Mucosa of descending colon (tissue), 3 donors: Measurements from ENCODE around the gene DUOXA1. TPM values are rescaled to one million over a fixed set of nuclear protein-coding genes. Genes with fewer than 3 reads are reported as not detected.

ENCODE experiments used
- ATAC-seq: fragments of 200-7000 bp; cut with Tn5 transposase; one replicate; pipeline ENCODE4 v1.9.1; 2020; ENCODE audit warnings: mild to moderate bottlenecking, moderate library complexity
- DNase-seq, 3 donors: peaks; one replicate each; pipeline ENCODE4 v3.0.0-alpha.2; 2020
- H3K36me3 ChIP-seq: fragments of 200-600 bp; one replicate; pipeline ENCODE4 v1.8.0; 2021; ENCODE audit warnings: low read depth, mild to moderate bottlenecking
- H3K4me1 ChIP-seq: fragments of 200-600 bp; one replicate; pipeline ENCODE4 v1.8.0; 2021; ENCODE audit warnings: low read depth, mild to moderate bottlenecking
- H3K4me3 ChIP-seq: fragments of 200-600 bp; one replicate; pipeline ENCODE4 v1.8.0; 2021; ENCODE audit warnings: mild to moderate bottlenecking
- H3K9me3 ChIP-seq: fragments of 200-600 bp; one replicate; pipeline ENCODE4 v1.8.0; 2021; ENCODE audit warnings: mild to moderate bottlenecking
- CTCF ChIP-seq: fragments of 200-600 bp; IDR thresholded peaks from one replicate; pipeline ENCODE4 v1.8.0; 2022; ENCODE audit warnings: antibody characterized with exemption, mild to moderate bottlenecking
- intact Hi-C, 2 donors: fragments of 100-400 bp; cut with DNase I in 1 of 2; cut with micrococcal nuclease in 1 of 2; formaldehyde crosslinking; loops; one replicate each; pipeline versions ENCODE4 v1.11.0 to v1.11.1; 2022; cut with DNase I, micrococcal nuclease
- total RNA-seq, 3 donors: library from RNA; stranded (reverse); fragmentation: NEBNext Ultra II Directional in 2 of 3; extraction: Animal tissue kit (Norgen Biotek cat#: 25700) in 2 of 3; gene quantifications; one replicate each; pipeline versions ENCODE4 v1.2.1 to v1.2.4, GENCODE V29; 2021 to 2023
- donor health status: DM: no; HTN: no; CAD: no; lungs with moderate emphysema.
- donor health status: DM: no; HTN: no; CAD: no.
- donor health status: DM: no; HTN: yes; CAD: no.

The DUOXA1 gene
- total RNA-seq, 3 donors from 2014 or later = 0.29 to 1.6 (median 1.6) TPM

GRCh38 chr15:45114076-45114750 is 15.5 kb downstream of the DUOXA1 start, which contains the start of the genes DUOX2 and DUOXA2:
TSS of gene DUOX2 (minus strand) at chr15:45114172. CDS start at chr15:45113411, 761 bp downstream.
TSS of gene DUOXA2 (plus strand) at chr15:45114326. CDS start at chr15:45114606, 280 bp downstream.
- intact Hi-C loops = no loop called here
- no peak for TF ChIP-seq CTCF
- no peak within 1 kb of the TSS for H3K4me3 ChIP-seq
- peaks cover 6% of the 10 kb centered on the region for H3K4me1 ChIP-seq
- no peaks in the 10 kb centered on the region for H3K36me3 ChIP-seq
- DNase-seq = no peak
- peak; percentile 59 for ATAC-seq
- no peaks in the 10 kb centered on the region for H3K9me3 ChIP-seq

- DNase-seq (no peak), ATAC-seq (no peak)
- Histone ChIP-seq H3K4me1 (peaks cover 6% of the 10 kb centered on the region), H3K36me3 (no peaks in the 10 kb centered on the region), H3K9me3 (no peaks in the 10 kb centered on the region), H3K4me3 (no peak overlapping the region)
- intact Hi-C loops = no loop called here
- TF ChIP-seq CTCF = no peak
These were observed 16.2 kb downstream of the DUOXA1 start for GRCh38 chr15:45113380-45113990.

GRCh38 chr15:45112591-45113379 is 16.9 kb downstream of the DUOXA1 start:
- no peak for DNase-seq
- intact Hi-C loops = no loop called here
- H3K4me3 ChIP-seq = no peak overlapping the region
- no peak for TF ChIP-seq CTCF
- H3K9me3 ChIP-seq = no peaks in the 10 kb centered on the region
- H3K4me1 ChIP-seq = peaks cover 6% of the 10 kb centered on the region
- H3K36me3 ChIP-seq = no peaks in the 10 kb centered on the region
- ATAC-seq = peak; percentile 48

- intact Hi-C loops = no loop called here
- DNase-seq (no peak), ATAC-seq (peak; percentile 1)
- Histone ChIP-seq H3K4me3 (no peak overlapping the region), H3K9me3 (no peaks in the 10 kb centered on the region), H3K4me1 (peaks cover 6% of the 10 kb centered on the region), H3K36me3 (no peaks in the 10 kb centered on the region)
- no peak for TF ChIP-seq CTCF
These were observed 17.5 kb downstream of the DUOXA1 start for GRCh38 chr15:45112143-45112590.

- no peak for TF ChIP-seq CTCF
- intact Hi-C loops = no loop called here
- Histone ChIP-seq H3K4me3 (no peak overlapping the region), H3K9me3 (no peaks in the 10 kb centered on the region), H3K36me3 (no peaks in the 10 kb centered on the region), H3K4me1 (peaks cover 6% of the 10 kb centered on the region)
- DNase-seq = no peak
- no peak for ATAC-seq
These were observed 18.1 kb downstream of the DUOXA1 start for GRCh38 chr15:45111390-45112142.
